Sigmoid colon (tissue), 7 donors: ENCODE results near the gene NRAP. TPM values are rescaled to one million over a fixed set of nuclear protein-coding genes. Genes with fewer than 3 reads are reported as not detected.

Source experiments
- DNase-seq: peaks from one replicate; pipeline ENCODE4 v3.0.0-alpha.2; 2019
- H3K27ac ChIP-seq, 4 donors: fragments of 200-600 bp; sonication (generic); one replicate each; pipeline ENCODE4 v1.5.1; 2016 to 2019; ENCODE audit warnings: mild to moderate bottlenecking in 1 of 4
- H3K27me3 ChIP-seq, 3 donors: fragments of 200-600 bp; sonication (generic); one replicate each; pipeline ENCODE4 v1.5.1; 2019; ENCODE audit warnings: mild to moderate bottlenecking in 1 of 3
- H3K36me3 ChIP-seq, 4 donors: fragments of 200-600 bp; sonication (generic); one replicate each; pipeline ENCODE4 v1.5.1; 2016 to 2019
- H3K4me1 ChIP-seq, 4 donors: fragments of 200-600 bp; sonication (generic); one replicate each; pipeline ENCODE4 v1.5.1; 2017 to 2019
- H3K4me3 ChIP-seq, 4 donors: fragments of 200-600 bp; sonication (generic); one replicate each; pipeline ENCODE4 v1.5.1; 2017 to 2019; ENCODE audit warnings: mild to moderate bottlenecking in 2 of 4, moderate library complexity in 1 of 4
- H3K9me3 ChIP-seq, 4 donors: fragments of 200-600 bp in 3 of 4; sonication (generic) in 3 of 4; one replicate each; pipeline versions ENCODE4 v1.5.1 to v1.6.1; 2013 to 2019
- EP300 ChIP-seq, 4 donors: sonication (generic); formaldehyde crosslinking; IDR thresholded peaks; one replicate each; pipeline ENCODE4 v1.6.1; 2017; ENCODE audit warnings: antibody characterized with exemption in 4 of 4
- POLR2A ChIP-seq, 2 donors: fragments of 450-650 bp; IDR thresholded peaks; one replicate each; pipeline ENCODE4 v1.6.1; 2016; ENCODE audit warnings: antibody characterized with exemption in 2 of 2, mild to moderate bottlenecking in 2 of 2, moderate library complexity in 2 of 2
- POLR2AphosphoS5 ChIP-seq, 4 donors: sonication (generic); formaldehyde crosslinking; IDR thresholded peaks; one replicate each; pipeline ENCODE4 v1.6.1; 2017; ENCODE audit warnings: antibody characterized with exemption in 4 of 4
- WGBS, 2 donors: extraction: QIAGEN DNeasy Blood & Tissue Kit; methylation state at CpG; one replicate each; pipeline ENCODE4 v1.1.7; 2013; 5-methylcytosine and 5-hydroxymethylcytosine counted together
- intact Hi-C: fragments of 100-400 bp; cut with DNase I; formaldehyde crosslinking; loops from one replicate; pipeline ENCODE4 v1.15.1; 2023
- polyA plus RNA-seq, 3 donors: library from polyadenylated mRNA; stranded (reverse); fragments of 200-250 nt; gene quantifications; one replicate each; pipeline ENCODE4 v1.2.3, GENCODE V29; 2013
- total RNA-seq, 4 donors: library from RNA; depleted of rRNA; stranded (reverse); fragments of >200 nt; gene quantifications; one replicate each; pipeline ENCODE4 v1.1.0, GENCODE V29; 2016
- TF ChIP-seq, protein P1 (sequence below), 4 experiments: fragments of 450-650 bp in 3 of 4; fragments of 200-600 bp in 1 of 4; IDR thresholded peaks; one replicate each; pipeline ENCODE4 v1.5.1; 2016 to 2019; ENCODE audit warnings: antibody characterized with exemption in 4 of 4, mild to moderate bottlenecking in 3 of 4, moderate library complexity in 2 of 4
- donor health status: healthy with polysubstance abuse.
- donor health status: Bipolar disorder and iron deficiency.
- donor health status: healthy.

Gene NRAP
- total and polyA plus RNA-seq, 7 donors = 0.41 to 1.2 (median 0.46) TPM; not detected in 4

DNA sequence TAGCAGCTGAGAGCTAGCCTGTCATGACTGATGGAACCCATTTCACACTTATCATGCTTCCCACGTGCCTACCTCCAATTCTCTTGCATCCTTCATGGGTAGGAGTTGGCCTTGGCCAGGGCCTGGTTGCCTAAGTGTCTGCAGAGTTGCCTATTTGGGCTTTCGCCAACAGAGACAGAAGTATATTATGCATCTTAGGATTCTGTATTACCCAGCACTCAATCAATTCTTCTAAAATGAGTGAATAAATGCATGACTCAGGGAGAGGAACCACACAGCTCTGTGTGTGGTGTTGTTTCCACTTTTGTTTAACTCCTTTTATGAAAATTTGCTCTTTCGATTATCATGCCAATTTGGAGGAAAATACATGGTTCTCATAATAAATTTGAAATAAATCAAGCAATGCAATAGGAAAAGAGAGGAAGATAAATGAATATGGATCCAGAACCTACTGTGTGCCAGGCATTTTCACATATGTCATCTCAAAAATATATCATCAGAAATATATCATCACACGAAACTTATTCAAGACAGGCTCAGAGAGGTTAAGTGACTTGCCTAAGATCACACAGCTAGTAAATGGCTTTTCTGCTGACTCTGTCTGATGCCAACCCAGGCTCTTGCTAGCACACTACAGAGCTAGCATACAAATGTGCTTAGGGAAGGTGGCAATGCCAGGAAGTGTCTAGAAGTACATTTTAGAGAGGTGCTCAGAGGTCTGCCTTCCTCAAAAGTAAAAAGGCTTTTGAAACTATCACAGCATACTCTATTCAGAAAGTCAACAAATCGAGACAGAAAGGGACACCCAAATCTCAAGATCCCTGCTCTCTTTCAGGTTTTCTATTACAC lies 120.5 kb downstream of the NRAP start:
- 85 to 86% methylated on average over 5 of the region's 5 CpGs for WGBS, 2 donors
- TF ChIP-seq POLR2A (IDR thresholded peaks at IDR 0.05) (no peak), POLR2AphosphoS5 (IDR thresholded peaks at IDR 0.05) (no peak), EP300 (IDR thresholded peaks at IDR 0.05) (no peak)
- TF ChIP-seq, protein P1, sequence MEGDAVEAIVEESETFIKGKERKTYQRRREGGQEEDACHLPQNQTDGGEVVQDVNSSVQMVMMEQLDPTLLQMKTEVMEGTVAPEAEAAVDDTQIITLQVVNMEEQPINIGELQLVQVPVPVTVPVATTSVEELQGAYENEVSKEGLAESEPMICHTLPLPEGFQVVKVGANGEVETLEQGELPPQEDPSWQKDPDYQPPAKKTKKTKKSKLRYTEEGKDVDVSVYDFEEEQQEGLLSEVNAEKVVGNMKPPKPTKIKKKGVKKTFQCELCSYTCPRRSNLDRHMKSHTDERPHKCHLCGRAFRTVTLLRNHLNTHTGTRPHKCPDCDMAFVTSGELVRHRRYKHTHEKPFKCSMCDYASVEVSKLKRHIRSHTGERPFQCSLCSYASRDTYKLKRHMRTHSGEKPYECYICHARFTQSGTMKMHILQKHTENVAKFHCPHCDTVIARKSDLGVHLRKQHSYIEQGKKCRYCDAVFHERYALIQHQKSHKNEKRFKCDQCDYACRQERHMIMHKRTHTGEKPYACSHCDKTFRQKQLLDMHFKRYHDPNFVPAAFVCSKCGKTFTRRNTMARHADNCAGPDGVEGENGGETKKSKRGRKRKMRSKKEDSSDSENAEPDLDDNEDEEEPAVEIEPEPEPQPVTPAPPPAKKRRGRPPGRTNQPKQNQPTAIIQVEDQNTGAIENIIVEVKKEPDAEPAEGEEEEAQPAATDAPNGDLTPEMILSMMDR (IDR thresholded peaks at IDR 0.05) = no peak
- intact Hi-C loops = no loop called here

DNA sequence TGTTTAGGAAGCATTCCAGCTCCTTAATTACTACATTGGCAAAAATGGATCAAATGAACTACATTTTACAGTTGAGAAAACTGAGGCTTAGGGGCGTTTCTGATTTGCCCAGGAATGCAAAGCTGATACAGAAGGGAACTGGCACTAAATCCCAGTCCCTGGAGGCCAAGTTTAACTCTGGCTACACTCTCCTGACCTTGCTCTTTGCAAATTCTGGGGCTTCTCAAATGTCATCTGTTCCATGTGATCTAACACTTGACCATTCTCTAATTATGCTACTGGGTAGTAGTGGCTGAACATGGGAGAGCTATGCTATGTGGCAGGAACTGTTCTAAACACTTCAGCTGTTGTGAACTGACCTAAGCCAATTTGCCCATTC lies 122.3 kb downstream of the NRAP start:
- Histone ChIP-seq H3K4me3 (no peak overlapping the region), H3K4me1 (no peaks in the 10 kb centered on the region), H3K27me3 (no peaks in the 10 kb centered on the region), H3K9me3 (no peaks in the 10 kb centered on the region), H3K36me3 (no peaks in the 10 kb centered on the region), H3K27ac (no peak overlapping the region)
- TF ChIP-seq POLR2A (IDR thresholded peaks at IDR 0.05) (no peak), POLR2AphosphoS5 (IDR thresholded peaks at IDR 0.05) (no peak)
- TF ChIP-seq, protein P1 (IDR thresholded peaks at IDR 0.05) = no peak
- intact Hi-C loops = no loop called here
- WGBS, 2 donors = 30 to 54% methylated on average over 1 of the region's 1 CpG
- DNase-seq = no peak

More for the DNA sequence above, 120.5 kb downstream of the NRAP start:
- H3K36me3 ChIP-seq = no peaks in the 10 kb centered on the region
- no peaks in the 10 kb centered on the region for H3K9me3 ChIP-seq
- no peak overlapping the region for H3K4me3 ChIP-seq
- no peaks in the 10 kb centered on the region for H3K27me3 ChIP-seq
- H3K4me1 ChIP-seq = no peaks in the 10 kb centered on the region
- DNase-seq = no peak
- no peak overlapping the region for H3K27ac ChIP-seq

DNA sequence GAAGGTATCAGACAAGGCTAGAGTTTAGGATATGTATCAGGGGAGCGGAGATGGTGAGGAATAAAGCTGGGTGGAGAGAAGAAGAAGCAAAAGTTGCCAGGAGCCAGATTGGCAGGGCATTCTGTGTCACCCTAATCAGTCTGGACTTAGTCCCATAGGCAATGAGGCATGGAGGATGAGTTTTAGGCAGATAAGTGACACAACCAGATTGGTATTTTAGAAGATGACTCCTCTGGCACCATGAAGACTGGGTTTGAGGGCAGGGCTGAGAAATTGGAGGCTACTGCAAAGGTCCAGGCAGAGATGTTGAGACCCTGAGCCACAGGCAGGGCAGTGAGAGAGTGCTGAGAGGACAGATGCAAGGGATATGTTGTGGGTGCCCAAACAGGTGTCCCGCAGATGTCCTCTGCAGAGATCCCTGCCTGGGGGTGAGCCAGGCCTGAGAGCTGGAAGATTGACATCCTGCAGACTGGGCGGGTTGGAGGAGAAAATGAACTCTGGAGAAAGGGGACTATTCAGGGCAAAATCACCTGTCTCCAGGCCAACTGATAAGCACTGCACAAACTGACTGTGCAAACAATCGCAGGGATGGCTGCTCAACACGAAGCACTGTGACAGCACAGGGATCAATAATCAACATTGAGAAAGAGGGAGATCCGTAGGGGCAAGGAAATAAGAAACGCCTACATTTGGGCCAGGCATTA lies 122.8 kb downstream of the NRAP start:
- TF ChIP-seq POLR2A (IDR thresholded peaks at IDR 0.05) (no peak), EP300 (IDR thresholded peaks at IDR 0.05) (no peak), POLR2AphosphoS5 (IDR thresholded peaks at IDR 0.05) (no peak)
- TF ChIP-seq, protein P1 (IDR thresholded peaks at IDR 0.05) = no peak
- 34 to 77% methylated on average over 7 of the region's 7 CpGs for WGBS, 2 donors
- Histone ChIP-seq H3K9me3 (no peaks in the 10 kb centered on the region), H3K27ac (no peak overlapping the region), H3K4me3 (no peak overlapping the region), H3K36me3 (no peaks in the 10 kb centered on the region), H3K4me1 (no peaks in the 10 kb centered on the region), H3K27me3 (no peaks in the 10 kb centered on the region)
- no peak for DNase-seq
- intact Hi-C loops = no loop called here

DNA sequence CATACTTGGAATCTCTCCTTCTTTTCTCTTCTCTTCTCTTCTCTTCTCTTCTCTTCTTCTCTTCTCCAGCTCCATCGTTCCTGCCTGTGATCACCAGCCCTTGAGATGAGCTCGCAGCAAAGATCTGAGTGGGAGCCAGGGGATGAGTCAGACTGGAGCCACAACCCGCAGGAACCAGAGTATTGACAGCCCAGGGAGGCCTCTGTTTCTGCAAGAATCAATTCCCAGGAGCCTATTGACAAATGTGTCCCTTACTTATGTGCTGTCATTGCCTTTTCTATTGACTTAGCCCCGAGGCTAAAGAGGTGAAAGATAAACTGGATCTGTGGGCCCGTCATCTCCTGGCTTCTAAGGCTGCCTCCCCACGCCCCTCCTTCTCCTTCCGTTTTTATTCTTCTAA lies 124.1 kb downstream of the NRAP start:
- no peaks in the 10 kb centered on the region for H3K4me1 ChIP-seq
- intact Hi-C loops = no loop called here
- no peaks in the 10 kb centered on the region for H3K36me3 ChIP-seq
- H3K27me3 ChIP-seq = no peaks in the 10 kb centered on the region
- H3K4me3 ChIP-seq = no peak overlapping the region
- WGBS, 2 donors = 76 to 82% methylated on average over 7 of the region's 7 CpGs
- DNase-seq = no peak
- TF ChIP-seq POLR2AphosphoS5 (IDR thresholded peaks at IDR 0.05) (no peak), POLR2A (IDR thresholded peaks at IDR 0.05) (no peak)
- H3K9me3 ChIP-seq = no peaks in the 10 kb centered on the region
- no peak overlapping the region for H3K27ac ChIP-seq

Other genes with a start within 250 kb of the NRAP start
- gene HABP2, start 111.0 kb downstream of the NRAP start, total RNA-seq = not detected
- gene HABP2, start 111.0 kb downstream of the NRAP start, polyA plus RNA-seq = not detected
- gene CASP7, start 15.9 kb upstream of the NRAP start, total RNA-seq = 10 to 100 TPM; 11.4 to 17.8 (median 14.5) TPM
- 100 to 1,000 TPM in 2 of 3 donors, 10 to 100 TPM in 1; 86.0 to 338 (median 178) TPM for gene CASP7, start 15.9 kb upstream of the NRAP start, polyA plus RNA-seq
- gene PLEKHS1, start 87.6 kb upstream of the NRAP start, total RNA-seq = not detected
- 10 to 100 TPM in 1 of 3 donors, 1 to 10 TPM in 2; 1.4 to 11.0 (median 3.6) TPM for gene PLEKHS1, start 87.6 kb upstream of the NRAP start, polyA plus RNA-seq
- gene DCLRE1A, start 190.0 kb upstream of the NRAP start, total RNA-seq = 1 to 10 TPM; 4.8 to 7.5 (median 4.9) TPM
- 1 to 10 TPM; 3.0 to 4.1 (median 3.5) TPM for gene DCLRE1A, start 190.0 kb upstream of the NRAP start, polyA plus RNA-seq
- 10 to 100 TPM; 31.0 to 67.8 (median 41.3) TPM for gene NHLRC2, start 190.6 kb upstream of the NRAP start, total RNA-seq
- gene NHLRC2, start 190.6 kb upstream of the NRAP start, polyA plus RNA-seq = 1 to 10 TPM; 2.4 to 4.9 (median 2.5) TPM